ENCODE data around the gene IRF2. TPM values are rescaled to one million over a fixed set of nuclear protein-coding genes. Genes with fewer than 3 reads are reported as not detected.

Gene IRF2
- total and polyA plus RNA-seq, 2 of the 8 experiments (the other 6 are each of a cell fraction or from before 2014, with no cell fraction given), result 13.8 to 17.0 TPM

GRCh38 chr4:184386271-184386781 is 88.0 kb downstream of the IRF2 start (continued):
- TF ChIP-seq ZNF274 (IDR thresholded peaks at IDR 0.05; ENCODE audit: borderline replicate concordance, extremely low read depth, low read length) (no peak), SAP30 (IDR thresholded peaks at IDR 0.05; ENCODE audit: insufficient read depth, insufficient replicate concordance, low read length) (no peak), RFX5 (IDR thresholded peaks at IDR 0.05; ENCODE audit: borderline replicate concordance, low read depth, low read length) (no peak), TEAD4 (IDR thresholded peaks at IDR 0.05; ENCODE audit: low read depth, low read length) (no peak), SIRT6 (IDR thresholded peaks at IDR 0.05; ENCODE audit: low read length) (no peak), CBX5 (IDR thresholded peaks at IDR 0.05; ENCODE audit: low read depth, low read length) (no peak), BACH1 (IDR thresholded peaks at IDR 0.05; ENCODE audit: low read length) (no peak), GTF2F1 (IDR thresholded peaks at IDR 0.05; ENCODE audit: borderline replicate concordance, low read depth, low read length) (no peak), CREB1 (IDR thresholded peaks at IDR 0.05) (no peak), SP1 (IDR thresholded peaks at IDR 0.05; ENCODE audit: low read depth, low read length) (peak; percentile 46; the same call in 1 of the 2 replicates), SP4 (IDR thresholded peaks at IDR 0.05; ENCODE audit: low read length) (no peak), RAD21 (IDR thresholded peaks at IDR 0.05 in 1 of 2, conservative IDR thresholded peaks at IDR 0.05 in 1 of 2; ENCODE audit: low read depth in 2 of 2, low read length in 2 of 2) (no peak), RBBP5 (IDR thresholded peaks at IDR 0.05; ENCODE audit: borderline replicate concordance, low read depth, low read length) (no peak), CHD2 (IDR thresholded peaks at IDR 0.05; ENCODE audit: low read length) (no peak), EGR1 (IDR thresholded peaks at IDR 0.05; ENCODE audit: borderline replicate concordance, low read depth, low read length) (no peak)
